H1 (cell line): Measurements from ENCODE around the gene RHEB. TPM values are rescaled to one million over a fixed set of nuclear protein-coding genes. Genes with fewer than 3 reads are reported as not detected.
A peak's percentile ranks its signal among the peaks of the same experiment; 100 is the strongest.

Experiments
- CTCF ChIA-PET: fragments of 300-600 bp; sonication (Branson Sonifier 250); formaldehyde crosslinking; loops from one replicate; lab custom pipeline; 2021; ENCODE audit not compliant: partially characterized antibody; lab: Charles Lee
- POLR2A ChIA-PET: fragments of 300-600 bp; sonication (Branson Sonifier 250); formaldehyde crosslinking; loops from one replicate; lab custom pipeline; 2021; ENCODE audit warnings: inconsistent platforms; ENCODE audit not compliant: partially characterized antibody; lab: Charles Lee
- DNase-seq, 2 experiments: peaks; one replicate each; pipeline versions ENCODE4 v3.0.0 to v3.0.0-alpha.2; 2010 to 2022; ENCODE audit warnings: low spot score in 2 of 2, low read depth in 1 of 2, mixed read lengths in 1 of 2
- FAIRE-seq: peaks from 2 replicates; lab custom pipeline; 2011; peaks lifted over from hg19 to GRCh38; lab: Jason Lieb, UNC
- H2AFZ ChIP-seq: 2 replicates; pipeline ENCODE4 v1.8.1; 2012; ENCODE audit warnings: low read length, inconsistent platforms
- H2AK5ac ChIP-seq: 2 replicates; pipeline ENCODE4 v1.6.1; 2013; ENCODE audit warnings: low read depth, low read length
- H2BK120ac ChIP-seq: replicated peaks from 2 replicates; pipeline ENCODE3; 2013; ENCODE audit warnings: low read depth, low read length, inconsistent platforms
- H2BK12ac ChIP-seq: 2 replicates; pipeline ENCODE4 v1.6.1; 2013; ENCODE audit warnings: low read depth, low read length
- H2BK15ac ChIP-seq: 2 replicates; pipeline ENCODE4 v1.6.1; 2013; ENCODE audit warnings: low read length
- H2BK20ac ChIP-seq: 2 replicates; pipeline ENCODE4 v1.6.1; 2013; ENCODE audit warnings: low read length
- H2BK5ac ChIP-seq: 2 replicates; pipeline ENCODE4 v1.6.1; 2013; ENCODE audit warnings: low read depth, low read length
- H3K14ac ChIP-seq: 2 replicates; pipeline ENCODE4 v1.6.1; 2013; ENCODE audit warnings: inconsistent platforms; ENCODE audit not compliant: insufficient read length
- H3K18ac ChIP-seq: 2 replicates; pipeline ENCODE4 v1.6.1; 2013; ENCODE audit warnings: low read length; ENCODE audit errors: extremely low read depth
- H3K23ac ChIP-seq: 2 replicates; pipeline ENCODE4 v1.6.1; 2013; ENCODE audit warnings: inconsistent platforms; ENCODE audit not compliant: insufficient read length
- H3K23me2 ChIP-seq: 2 replicates; pipeline ENCODE4 v1.6.1; 2013; ENCODE audit warnings: low read depth, low read length
- H3K27ac ChIP-seq: 2 replicates; pipeline ENCODE4 v1.6.1; 2011; ENCODE audit warnings: low read depth, low read length, inconsistent platforms
- H3K27me3 ChIP-seq, 4 experiments: replicated peaks in 1 of 4; 1 replicate in 1 of 4; 2 replicates in 3 of 4; pipeline versions ENCODE4 v1.6.1 to v1.8.1; 2011 to 2013; ENCODE audit warnings: low read length in 3 of 4, mild to moderate bottlenecking in 3 of 4, inconsistent platforms in 2 of 4, mixed read lengths in 2 of 4, moderate library complexity in 1 of 4; ENCODE audit not compliant: control insufficient read depth in 3 of 4, insufficient read depth in 3 of 4; ENCODE audit errors: extremely low read depth in 1 of 4
- H3K36me3 ChIP-seq, 4 experiments: 2 replicates each; pipeline versions ENCODE4 v1.6.1 to v1.8.1; 2011 to 2013; ENCODE audit warnings: mild to moderate bottlenecking in 4 of 4, low read length in 3 of 4, moderate library complexity in 2 of 4, control low read depth in 1 of 4, inconsistent platforms in 1 of 4; ENCODE audit not compliant: insufficient read depth in 4 of 4, control insufficient read depth in 2 of 4
- H3K4ac ChIP-seq: replicated peaks from 2 replicates; pipeline ENCODE3; 2013; ENCODE audit warnings: low read length, low read depth, mixed read lengths, inconsistent platforms; ENCODE audit not compliant: insufficient read length
- H3K4me1 ChIP-seq, 4 experiments: replicated peaks in 1 of 4; 1 replicate in 1 of 4; 2 replicates in 3 of 4; pipeline versions ENCODE4 v1.6.1 to v1.8.1; 2011 to 2013; ENCODE audit warnings: low read length in 3 of 4, inconsistent platforms in 2 of 4, mixed read lengths in 1 of 4; ENCODE audit not compliant: insufficient read depth in 4 of 4, control insufficient read depth in 3 of 4
- H3K4me2 ChIP-seq, 2 experiments: 2 replicates each; pipeline versions ENCODE4 v1.6.1 to v1.8.1; 2011 to 2013; ENCODE audit warnings: low read depth in 2 of 2, low read length in 2 of 2, control low read depth in 1 of 2, inconsistent platforms in 1 of 2, mild to moderate bottlenecking in 1 of 2; ENCODE audit not compliant: insufficient read depth in 1 of 2
- H3K4me3 ChIP-seq, 4 experiments: fragments of 200-600, 300-600 bp in 1 of 4; sonication (generic), shearing (Covaris generic), sonication (Bioruptor Twin) in 1 of 4; 2 replicates each; pipeline versions ENCODE4 v1.5.1 to v1.8.1; 2011 to 2016; ENCODE audit warnings: low read length in 4 of 4, low read depth in 3 of 4, control low read depth in 2 of 4, inconsistent platforms in 2 of 4, mild to moderate bottlenecking in 2 of 4, mixed read lengths in 1 of 4, moderate library complexity in 1 of 4; ENCODE audit not compliant: insufficient read depth in 2 of 4; ENCODE audit errors: extremely low read depth in 1 of 4
- H3K56ac ChIP-seq: replicated peaks from 2 replicates; pipeline ENCODE3; 2013; ENCODE audit warnings: low read depth, mild to moderate bottlenecking, mixed read lengths, low read length, inconsistent platforms; ENCODE audit not compliant: insufficient read length
- H3K79me1 ChIP-seq: 2 replicates; pipeline ENCODE4 v1.6.1; 2013; ENCODE audit warnings: low read depth, low read length, control low read depth
- H3K79me2 ChIP-seq, 2 experiments: 2 replicates each; pipeline versions ENCODE4 v1.6.1 to v1.8.1; 2012 to 2013; ENCODE audit warnings: low read length in 2 of 2, mild to moderate bottlenecking in 2 of 2, inconsistent platforms in 1 of 2; ENCODE audit not compliant: insufficient read depth in 2 of 2, control insufficient read depth in 1 of 2
- H3K9ac ChIP-seq, 4 experiments: replicated peaks in 1 of 4; 1 replicate in 1 of 4; 2 replicates in 3 of 4; pipeline versions ENCODE4 v1.6.1 to v1.8.1; 2011 to 2013; ENCODE audit warnings: low read depth in 3 of 4, low read length in 3 of 4, control low read depth in 2 of 4, mild to moderate bottlenecking in 2 of 4, moderate library complexity in 2 of 4, inconsistent platforms in 1 of 4; ENCODE audit errors: extremely low read depth in 1 of 4
- H3K9me3 ChIP-seq, 2 experiments: 2 replicates each; pipeline versions ENCODE4 v1.6.1 to v1.8.1; 2012 to 2013; ENCODE audit warnings: mild to moderate bottlenecking in 2 of 2, moderate library complexity in 2 of 2, control low read depth in 1 of 2, inconsistent platforms in 1 of 2, low read depth in 1 of 2, low read length in 1 of 2, mixed read lengths in 1 of 2; ENCODE audit not compliant: insufficient read depth in 2 of 2
- H4K20me1 ChIP-seq, 2 experiments: replicated peaks in 1 of 2; 2 replicates each; pipeline versions ENCODE3 to v1.8.1; 2011 to 2013; ENCODE audit warnings: inconsistent platforms in 2 of 2, low read length in 2 of 2, mild to moderate bottlenecking in 1 of 2; ENCODE audit not compliant: insufficient read depth in 2 of 2, control insufficient read depth in 1 of 2
- H4K5ac ChIP-seq: 2 replicates; pipeline ENCODE4 v1.6.1; 2013; ENCODE audit warnings: low read length, low read depth, mixed read lengths, inconsistent platforms; ENCODE audit not compliant: insufficient read length
- H4K8ac ChIP-seq: 2 replicates; pipeline ENCODE4 v1.8.0; 2013; ENCODE audit warnings: mild to moderate bottlenecking, moderate library complexity, low read length, inconsistent platforms; ENCODE audit not compliant: insufficient read depth; ENCODE audit errors: extremely low read depth
- H4K91ac ChIP-seq: replicated peaks from 2 replicates; pipeline ENCODE3; 2013; ENCODE audit warnings: low read length, mixed read lengths, inconsistent platforms; ENCODE audit not compliant: insufficient read length
- BACH1 ChIP-seq: IDR thresholded peaks from 2 replicates; pipeline ENCODE4 v1.6.1; 2012; ENCODE audit warnings: low read length, improper control_type of control experiment
- FOSL1 ChIP-seq: IDR thresholded peaks from 2 replicates; pipeline ENCODE4 v1.6.1; 2011; ENCODE audit warnings: mild to moderate bottlenecking, low read depth, low read length, moderate library complexity; ENCODE audit not compliant: insufficient read depth
- GABPA ChIP-seq: IDR thresholded peaks from 2 replicates; pipeline ENCODE4 v1.6.1; 2011; ENCODE audit warnings: mild to moderate bottlenecking, low read length, moderate library complexity, borderline replicate concordance; ENCODE audit not compliant: insufficient read depth
- POLR2AphosphoS5 ChIP-seq: IDR thresholded peaks from 2 replicates; pipeline ENCODE4 v1.6.1; 2011; ENCODE audit warnings: low read depth, low read length
- RAD21 ChIP-seq, 2 experiments: IDR thresholded peaks in 1 of 2; conservative IDR thresholded peaks in 1 of 2; 2 replicates each; pipeline ENCODE4 v1.6.1; 2011; ENCODE audit warnings: low read depth in 2 of 2, low read length in 2 of 2, improper control_type of control experiment in 1 of 2, inconsistent platforms in 1 of 2, mild to moderate bottlenecking in 1 of 2, moderate library complexity in 1 of 2
- SP4 ChIP-seq: IDR thresholded peaks from 2 replicates; pipeline ENCODE4 v1.6.1; 2012; ENCODE audit warnings: low read length, inconsistent platforms
- YY1 ChIP-seq: IDR thresholded peaks from 2 replicates; pipeline ENCODE4 v1.6.1; 2011; ENCODE audit warnings: low read depth, mild to moderate bottlenecking, low read length
- WGBS, 2 experiments: shearing (Covaris generic) in 1 of 2; methylation state at CpG; one replicate each; pipeline versions ENCODE4 v1.1.6 to v1.1.7; 2013 to 2015; ENCODE audit warnings: low lambda C conversion rate in 2 of 2, mixed read lengths in 2 of 2, inconsistent platforms in 1 of 2, low coverage in 1 of 2, missing lambda C conversion rate in 1 of 2; ENCODE audit not compliant: insufficient replicate concordance in 2 of 2, insufficient coverage in 1 of 2, insufficient read length in 1 of 2; ENCODE audit errors: extremely low coverage in 1 of 2, missing lambda C conversion rate in 1 of 2; 5-methylcytosine and 5-hydroxymethylcytosine counted together
- polyA plus RNA-seq, 7 experiments: library from polyadenylated mRNA; depleted of rRNA in 3 of 7; stranded (reverse) in 5 of 7; unstranded in 2 of 7; fragments of >200 nt in 5 of 7; fragments of 200-250 nt in 2 of 7; gene quantifications; 1 replicate in 5 of 7; 2 replicates in 1 of 7; 4 replicates in 1 of 7; pipeline versions ENCODE4 v1.2.1 to v1.2.3, GENCODE V29; 2011 to 2013; ENCODE audit warnings: missing spikeins in 2 of 7, mixed read lengths in 2 of 7
- total RNA-seq: library from RNA; stranded (reverse); fragmentation: NEBNext Ultra II Directional; extraction: Animal tissue kit (Norgen Biotek cat#: 25700); gene quantifications from 2 replicates; pipeline ENCODE4 v1.2.1, GENCODE V29; 2021
- TF ChIP-seq, protein P1 (sequence below): IDR thresholded peaks from 2 replicates; pipeline ENCODE4 v1.6.1; 2011; ENCODE audit warnings: low read depth, mild to moderate bottlenecking, low read length; ENCODE audit not compliant: insufficient read depth
- TF ChIP-seq, protein P2 (sequence below): IDR thresholded peaks from 2 replicates; pipeline ENCODE4 v1.6.1; 2012; ENCODE audit warnings: inconsistent platforms
- TF ChIP-seq, protein P3 (sequence below): IDR thresholded peaks from 2 replicates; pipeline ENCODE4 v1.6.1; 2011; ENCODE audit warnings: low read length, improper control_type of control experiment

The RHEB gene
- total and polyA plus RNA-seq, 2 of the 8 experiments (the other 6 are each of a cell fraction or from before 2014, with no cell fraction given) = 60.8 to 132 TPM

DNA sequence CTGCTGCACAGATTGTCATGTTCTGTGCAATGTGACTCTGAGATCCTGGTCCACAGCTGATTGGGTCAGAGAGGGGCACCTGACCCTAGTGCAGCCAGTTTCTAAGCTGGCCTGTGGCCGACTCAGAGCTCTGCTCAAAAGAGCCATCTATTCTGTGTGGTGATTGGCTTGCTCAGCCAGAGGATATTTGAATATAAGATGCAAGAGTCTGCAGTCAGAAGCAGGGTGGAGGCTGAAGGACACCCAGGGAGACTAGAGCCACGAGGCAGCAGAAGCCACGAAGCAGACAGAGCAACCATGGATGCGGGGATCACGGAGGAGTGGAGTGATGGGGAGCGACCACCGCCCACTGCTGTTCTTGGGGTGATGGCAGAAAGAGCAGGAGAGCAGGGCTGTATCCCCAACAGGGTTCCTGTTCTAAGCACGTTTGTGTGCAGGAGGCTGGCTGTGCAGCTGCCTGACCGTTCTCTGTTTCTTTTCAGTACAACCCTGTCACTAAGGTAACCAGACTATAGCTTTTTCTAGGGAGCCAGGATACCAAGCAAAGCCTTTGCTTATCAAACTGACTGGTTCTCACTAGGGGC is 19.5 kb upstream of the RHEB start:
- Histone ChIP-seq H3K14ac (no peak overlapping the region), H2BK5ac (no peak overlapping the region), H2AK5ac (no peak overlapping the region), H3K27me3 (no peaks in the 10 kb centered on the region), H4K20me1 (no peaks in the 10 kb centered on the region), H2BK12ac (no peak overlapping the region), H3K18ac (no peak overlapping the region), H2AFZ (peak overlapping the region; percentile 90), H3K79me2 (no peaks in the 10 kb centered on the region), H3K9me3 (no peaks in the 10 kb centered on the region), H2BK20ac (no peak overlapping the region), H3K27ac (no peak overlapping the region), H4K91ac (no peak overlapping the region), H3K79me1 (no peaks in the 10 kb centered on the region), H2BK120ac (no peak overlapping the region), H3K4me2 (no peak overlapping the region), H4K5ac (no peak overlapping the region), H3K56ac (no peak overlapping the region), H3K4ac (no peak overlapping the region), H3K4me1 (peaks cover 0 to 8% (median 0%) of the 10 kb centered on the region in 4 experiments; a peak in 2 of 7 replicates), H3K4me3 (no peak overlapping the region), H3K9ac (no peak overlapping the region), H3K23ac (no peak overlapping the region), H3K36me3 (no peaks in the 10 kb centered on the region), H2BK15ac (no peak overlapping the region), H4K8ac (no peak overlapping the region), H3K23me2 (no peaks in the 10 kb centered on the region)
- DNase-seq = no peak
- ChIA-PET CTCF (interaction anchor here (0.7 to 1.8 kb wide), 8 partner anchors 14 to 243 kb away, joined by 3 to 6 read pairs (median 3); no protein-coding TSS in a partner anchor), POLR2A (interaction anchor here (1.0 to 1.8 kb wide), 2 partner anchors 19 to 24 kb away, joined by 3 to 5 read pairs; partner anchors contain the start of gene RHEB)
- WGBS, 2 experiments = 85% methylated on average over 9 of the region's 9 CpGs; no CpG with 5 or more reads in 1 of the 2 experiments
- no peak for FAIRE-seq
- TF ChIP-seq YY1 = no peak
- TF ChIP-seq POLR2AphosphoS5 = no peak
- TF ChIP-seq, protein P1, sequence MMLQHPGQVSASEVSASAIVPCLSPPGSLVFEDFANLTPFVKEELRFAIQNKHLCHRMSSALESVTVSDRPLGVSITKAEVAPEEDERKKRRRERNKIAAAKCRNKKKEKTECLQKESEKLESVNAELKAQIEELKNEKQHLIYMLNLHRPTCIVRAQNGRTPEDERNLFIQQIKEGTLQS = 0 out of 2 replicates have a peak, but pooled peaks have one; percentile 27
- TF ChIP-seq GABPA = no peak
- no peak for TF ChIP-seq FOSL1
- TF ChIP-seq BACH1 = no peak
- TF ChIP-seq SP4 = no peak
- TF ChIP-seq, protein P2, sequence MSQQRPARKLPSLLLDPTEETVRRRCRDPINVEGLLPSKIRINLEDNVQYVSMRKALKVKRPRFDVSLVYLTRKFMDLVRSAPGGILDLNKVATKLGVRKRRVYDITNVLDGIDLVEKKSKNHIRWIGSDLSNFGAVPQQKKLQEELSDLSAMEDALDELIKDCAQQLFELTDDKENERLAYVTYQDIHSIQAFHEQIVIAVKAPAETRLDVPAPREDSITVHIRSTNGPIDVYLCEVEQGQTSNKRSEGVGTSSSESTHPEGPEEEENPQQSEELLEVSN = 0 out of 2 replicates have a peak, but pooled peaks have one; percentile 35
- TF ChIP-seq RAD21 (IDR thresholded peaks at IDR 0.05 in 1 of 2, conservative IDR thresholded peaks at IDR 0.05 in 1 of 2; ENCODE audit: low read depth in 2 of 2, low read length in 2 of 2) = no peak
- TF ChIP-seq, protein P3, sequence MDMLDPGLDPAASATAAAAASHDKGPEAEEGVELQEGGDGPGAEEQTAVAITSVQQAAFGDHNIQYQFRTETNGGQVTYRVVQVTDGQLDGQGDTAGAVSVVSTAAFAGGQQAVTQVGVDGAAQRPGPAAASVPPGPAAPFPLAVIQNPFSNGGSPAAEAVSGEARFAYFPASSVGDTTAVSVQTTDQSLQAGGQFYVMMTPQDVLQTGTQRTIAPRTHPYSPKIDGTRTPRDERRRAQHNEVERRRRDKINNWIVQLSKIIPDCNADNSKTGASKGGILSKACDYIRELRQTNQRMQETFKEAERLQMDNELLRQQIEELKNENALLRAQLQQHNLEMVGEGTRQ = peak; percentile 77
